HepG2 (cell line): ENCODE results near the gene CDYL. TPM values are rescaled to one million over a fixed set of nuclear protein-coding genes. Genes with fewer than 3 reads are reported as not detected.

Experiments
- ATAC-seq: fragments of 200-7000 bp; cut with Tn5 transposase; 3 replicates; pipeline ENCODE4 v1.9.1; 2020; ENCODE audit warnings: mild to moderate bottlenecking, moderate library complexity
- BruUV-seq: library from RNA; stranded (reverse); fragments of 400-500 nt; replicated peaks from 2 replicates; lab custom pipeline; 2021; lab: Mats Ljungman, UMichigan
- CTCF ChIA-PET: fragments of 300-600 bp; formaldehyde crosslinking; extraction: SDS; loops from one replicate; lab custom pipeline; 2021; ENCODE audit warnings: low total read pairs, inconsistent platforms, low intra/inter-chr PET ratio; lab: Yijun Ruan, JAX
- POLR2A ChIA-PET: fragments of 350-600 bp; sonication (Branson Sonifier 250); formaldehyde crosslinking; loops from one replicate; lab custom pipeline; 2020; ENCODE audit warnings: antibody characterized with exemption, inconsistent platforms; lab: Yijun Ruan, JAX
- DNase-seq: peaks from one replicate; pipeline ENCODE4 v3.0.0-alpha.2; 2015; ENCODE audit warnings: low spot score
- FAIRE-seq: peaks from 3 replicates; lab custom pipeline; 2011; peaks lifted over from hg19 to GRCh38; lab: Jason Lieb, UNC
- H2AFZ ChIP-seq: one replicate; pipeline ENCODE4 v1.6.1; 2011; ENCODE audit warnings: low read length, inconsistent platforms
- H3K27ac ChIP-seq: fragments of 300-600 bp; 3 replicates; pipeline ENCODE4 v1.8.0; 2011; ENCODE audit warnings: mixed run types, mild to moderate bottlenecking, mixed read lengths, low read length, inconsistent platforms; ENCODE audit not compliant: insufficient read depth; ENCODE audit errors: extremely low read length
- H3K27me3 ChIP-seq, 2 experiments: fragments of 200-600 bp in 1 of 2; 2 replicates in 1 of 2; 3 replicates in 1 of 2; pipeline versions ENCODE4 v1.6.0 to v1.8.0; 2011; ENCODE audit warnings: low read length in 2 of 2, mild to moderate bottlenecking in 2 of 2, moderate library complexity in 2 of 2, inconsistent platforms in 1 of 2; ENCODE audit not compliant: insufficient read depth in 2 of 2, control insufficient read depth in 1 of 2
- H3K36me3 ChIP-seq, 2 experiments: fragments of 200-600 bp in 1 of 2; replicated peaks in 1 of 2; 2 replicates in 1 of 2; 3 replicates in 1 of 2; pipeline versions ENCODE4 v1.5.1 to v1.8.0; 2011; ENCODE audit warnings: low read length in 2 of 2, inconsistent platforms in 1 of 2; ENCODE audit not compliant: insufficient read depth in 2 of 2, control insufficient read depth in 1 of 2
- H3K4me1 ChIP-seq: 2 replicates; pipeline ENCODE4 v1.5.1; 2012; ENCODE audit warnings: low read length, inconsistent platforms; ENCODE audit not compliant: insufficient read depth
- H3K4me2 ChIP-seq: 2 replicates; pipeline ENCODE4 v1.6.0; 2011; ENCODE audit warnings: low read depth, low read length, inconsistent platforms
- H3K4me3 ChIP-seq, 3 experiments: fragments of 200-600 bp in 1 of 3; sonication (generic), shearing (Covaris generic) in 1 of 3; replicated peaks in 1 of 3; 2 replicates each; pipeline ENCODE4 v1.5.1; 2011 to 2016; ENCODE audit warnings: low read length in 3 of 3, inconsistent platforms in 2 of 3, low read depth in 2 of 3, mild to moderate bottlenecking in 2 of 3, control low read depth in 1 of 3, mixed read lengths in 1 of 3; ENCODE audit not compliant: insufficient read depth in 1 of 3
- H3K79me2 ChIP-seq: one replicate; pipeline ENCODE4 v1.6.1; 2011; ENCODE audit warnings: low read length, inconsistent platforms; ENCODE audit not compliant: insufficient read depth
- H3K9ac ChIP-seq: 2 replicates; pipeline ENCODE4 v1.6.0; 2011; ENCODE audit warnings: mild to moderate bottlenecking, low read depth, low read length, inconsistent platforms; ENCODE audit not compliant: insufficient read depth
- H3K9me3 ChIP-seq: 2 replicates; pipeline ENCODE4 v1.5.1; 2012; ENCODE audit warnings: mild to moderate bottlenecking, low read length
- H4K20me1 ChIP-seq: 2 replicates; pipeline ENCODE4 v1.6.0; 2011; ENCODE audit warnings: inconsistent platforms, mild to moderate bottlenecking, low read length, moderate library complexity; ENCODE audit not compliant: insufficient read depth
- MLX ChIP-seq: IDR thresholded peaks from 2 replicates; pipeline ENCODE4 v1.6.1; 2016
- POLR2AphosphoS2 ChIP-seq: IDR thresholded peaks from 2 replicates; pipeline ENCODE4 v1.6.1; 2011; ENCODE audit warnings: low read depth, low read length, improper control_type of control experiment
- RBM22 ChIP-seq: fragments of 200-400 bp; formaldehyde crosslinking; optimal IDR thresholded peaks from 2 replicates; pipeline ENCODE3; 2017; ENCODE audit warnings: mild to moderate bottlenecking, low read length, moderate library complexity
- SRSF1 ChIP-seq: fragments of 200-400 bp; formaldehyde crosslinking; optimal IDR thresholded peaks from 2 replicates; pipeline ENCODE3; 2017; ENCODE audit warnings: mild to moderate bottlenecking, low read depth, low read length, moderate library complexity
- TARDBP ChIP-seq: sonication (generic); formaldehyde crosslinking; IDR thresholded peaks from 2 replicates; pipeline ENCODE4 v1.8.0; 2022; ENCODE audit warnings: mild to moderate bottlenecking, missing genetic modification reagents
- U2AF2 ChIP-seq: fragments of 200-400 bp; formaldehyde crosslinking; IDR thresholded peaks from 2 replicates; pipeline ENCODE4 v1.6.1; 2017; ENCODE audit warnings: low read depth, mild to moderate bottlenecking, low read length
- ZBTB8A ChIP-seq: sonication (generic); formaldehyde crosslinking; IDR thresholded peaks from 2 replicates; pipeline ENCODE4 v1.4.0; 2020; ENCODE audit warnings: mild to moderate bottlenecking, low read depth, missing genetic modification reagents, borderline replicate concordance
- ZKSCAN5 ChIP-seq: sonication (generic); formaldehyde crosslinking; IDR thresholded peaks from 2 replicates; pipeline ENCODE4 v1.5.1; 2020; ENCODE audit warnings: mild to moderate bottlenecking, missing genetic modification reagents
- ZNF121 ChIP-seq: sonication (generic); formaldehyde crosslinking; IDR thresholded peaks from 2 replicates; pipeline ENCODE4 v1.5.0; 2020; ENCODE audit warnings: mild to moderate bottlenecking, missing genetic modification reagents
- ZNF468 ChIP-seq: sonication (generic); formaldehyde crosslinking; IDR thresholded peaks from 2 replicates; pipeline ENCODE4 v1.8.0; 2022; ENCODE audit warnings: mild to moderate bottlenecking, moderate library complexity, missing genetic modification reagents
- ZNF484 ChIP-seq: sonication (generic); formaldehyde crosslinking; IDR thresholded peaks from 2 replicates; pipeline ENCODE4 v1.5.1; 2020; ENCODE audit warnings: mild to moderate bottlenecking, low read depth, missing genetic modification reagents, borderline replicate concordance
- ZNF687 ChIP-seq: sonication (generic); formaldehyde crosslinking; IDR thresholded peaks from 2 replicates; pipeline ENCODE4 v1.5.1; 2020; ENCODE audit warnings: mild to moderate bottlenecking, missing genetic modification reagents, moderate library complexity
- WGBS: methylation state at CpG from one replicate; pipeline ENCODE4 v1.1.6; 2017; ENCODE audit warnings: low lambda C conversion rate; 5-methylcytosine and 5-hydroxymethylcytosine counted together
- in situ Hi-C: cut with HindIII; loops from 2 replicates; pipeline ENCODE4 v1.10.0; 2017; ENCODE audit warnings: low pct_unique_long_range_greater_than_20kb; ENCODE audit not compliant: extremely low pct_ligation_motif_present
- intact Hi-C: fragments of 100-400 bp; cut with micrococcal nuclease; formaldehyde crosslinking; loops from one replicate; pipeline ENCODE4 v1.10.0; 2022; ENCODE audit not compliant: unreplicated experiment
- polyA plus RNA-seq, 8 experiments: library from polyadenylated mRNA; depleted of rRNA in 3 of 8; stranded (reverse) in 7 of 8; unstranded in 1 of 8; fragments of >200 nt; fragmentation: Illumina TruSeq in 4 of 8; extraction: Trizol in 4 of 8; gene quantifications; 2 replicates each; pipeline versions ENCODE4 v1.2.1 to v1.2.3, GENCODE V29; 2011 to 2016; ENCODE audit warnings: low read depth in 4 of 8, missing spikeins in 1 of 8, mixed read lengths in 1 of 8; ENCODE audit not compliant: insufficient read depth in 1 of 8
- total RNA-seq, 5 experiments: library from RNA; depleted of rRNA; stranded (reverse); fragments of >200 nt; fragmentation: Illumina TruSeq; extraction: Trizol; gene quantifications; 2 replicates each; pipeline ENCODE4 v1.2.3, GENCODE V29; 2016; ENCODE audit warnings: low read depth in 1 of 5

Gene CDYL
- total and polyA plus RNA-seq, 2 of the 13 experiments (the other 11 are each of a cell fraction or from before 2014, with no cell fraction given): 22.8 to 105 TPM

GRCh38 chr6:4884646-4885340 lies 108.6 kb downstream of the CDYL start:
- no peak for FAIRE-seq
- in situ Hi-C loops (no loop called here), intact Hi-C loops (no loop called here)
- no peaks in the 10 kb centered on the region for H3K36me3 ChIP-seq
- BruUV-seq: no TSS peak
- no peak for DNase-seq
- no peak overlapping the region for H3K4me2 ChIP-seq
- CTCF ChIA-PET: no interaction called here
- no peak overlapping the region for H3K9ac ChIP-seq
- H3K4me1 ChIP-seq: peaks cover 9% of the 10 kb centered on the region
- 89% methylated on average over 7 of the region's 7 CpGs for WGBS
- TF ChIP-seq RBM22 (no peak), SRSF1 (no peak), POLR2AphosphoS2 (no peak), ZNF121 (CRISPR knock-in tag) (peak; percentile 80), ZKSCAN5 (CRISPR knock-in tag) (no peak), MLX (CRISPR knock-in tag) (no peak), U2AF2 (no peak)
- H3K9me3 ChIP-seq: no peaks in the 10 kb centered on the region
- peaks cover 50% of the 10 kb centered on the region for H3K79me2 ChIP-seq
- H3K4me3 ChIP-seq: no peak overlapping the region
- H3K27me3 ChIP-seq: no peaks in the 10 kb centered on the region
- no peak for ATAC-seq
- peaks cover 14% of the 10 kb centered on the region; the same call in 1 of the 2 replicates for H4K20me1 ChIP-seq
- H2AFZ ChIP-seq: no peak overlapping the region
- H3K27ac ChIP-seq: no peak overlapping the region
- POLR2A ChIA-PET: no interaction called here

GRCh38 chr6:4885341-4885933 lies 109.2 kb downstream of the CDYL start:
- no peaks in the 10 kb centered on the region for H3K27me3 ChIP-seq
- no peaks in the 10 kb centered on the region for H3K36me3 ChIP-seq
- no peak overlapping the region for H3K4me3 ChIP-seq
- H2AFZ ChIP-seq: no peak overlapping the region
- POLR2A ChIA-PET: no interaction called here
- intact Hi-C loops: no loop called here
- CTCF ChIA-PET: no interaction called here
- FAIRE-seq (no peak), ATAC-seq (no peak), DNase-seq (no peak)
- H3K4me1 ChIP-seq: peaks cover 2% of the 10 kb centered on the region
- peaks cover 47% of the 10 kb centered on the region for H3K79me2 ChIP-seq
- WGBS: 89% methylated on average over 4 of the region's 4 CpGs
- H3K9ac ChIP-seq: no peak overlapping the region
- no peaks in the 10 kb centered on the region for H3K9me3 ChIP-seq
- peaks cover 14% of the 10 kb centered on the region; the same call in 1 of the 2 replicates for H4K20me1 ChIP-seq
- H3K27ac ChIP-seq: no peak overlapping the region
- H3K4me2 ChIP-seq: no peak overlapping the region
- in situ Hi-C loops: no loop called here
- BruUV-seq: no TSS peak
- TF ChIP-seq ZNF687 (CRISPR knock-in tag) (no peak), TARDBP (no peak), ZBTB8A (CRISPR knock-in tag) (no peak), ZNF484 (CRISPR knock-in tag) (no peak), ZNF468 (no peak)
